Measurements from ENCODE around the gene DGKD. TPM values are rescaled to one million over a fixed set of nuclear protein-coding genes. Genes with fewer than 3 reads are reported as not detected.
A peak's percentile ranks its signal among the peaks of the same experiment; 100 is the strongest.

Gene DGKD
- total RNA-seq, 6 donors from 2014 or later, result 50.0 to 141 (median 75.6) TPM

DNA sequence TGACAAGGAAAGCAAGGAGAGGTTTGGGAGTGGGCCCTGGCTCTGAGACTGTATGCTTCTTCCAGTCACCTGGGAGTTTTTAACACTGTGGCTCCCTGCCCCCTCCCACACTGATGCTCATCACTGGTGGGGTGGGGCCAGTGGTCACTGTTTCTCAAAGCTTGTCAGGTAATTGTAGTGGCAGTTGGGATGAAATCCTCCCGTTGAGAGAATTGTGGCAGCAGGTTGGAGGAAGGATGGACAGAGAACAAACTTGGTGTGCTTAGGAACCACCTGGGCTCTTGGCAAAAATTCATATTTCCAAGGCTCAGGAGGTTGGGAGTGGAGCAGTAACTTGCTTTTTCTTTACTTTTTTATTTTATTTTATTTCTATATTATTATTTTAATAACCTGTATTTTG lies 25.1 kb downstream of the DGKD start:
- 50 to 58% methylated on average over 1 of the region's 1 CpG for WGBS, 2 donors
- H3K4me3 ChIP-seq, result no peak overlapping the region
- no peaks in the 10 kb centered on the region for H3K9me3 ChIP-seq
- TF ChIP-seq CTCF (IDR thresholded peaks at IDR 0.05) (no peak), EP300 (IDR thresholded peaks at IDR 0.05) (no peak), POLR2AphosphoS5 (IDR thresholded peaks at IDR 0.05) (no peak), POLR2A (IDR thresholded peaks at IDR 0.05) (no peak)
- DNase-seq, result no peak
- no peak for ATAC-seq (ENCODE audit: low FRiP score in 2 of 2)
- no peaks in the 10 kb centered on the region for H3K27me3 ChIP-seq
- peaks cover 0 to 22% (median 10%) of the 10 kb centered on the region in 4 donors for H3K4me1 ChIP-seq
- peaks cover 0 to 11% (median 0%) of the 10 kb centered on the region in 4 donors for H3K36me3 ChIP-seq
- no peak overlapping the region for H3K27ac ChIP-seq

- peaks cover 0 to 31% (median 12%) of the 10 kb centered on the region in 4 donors for H3K4me1 ChIP-seq
- no peak overlapping the region for H3K27ac ChIP-seq
- H3K9me3 ChIP-seq, result no peaks in the 10 kb centered on the region
- H3K27me3 ChIP-seq, result no peaks in the 10 kb centered on the region
- DNase-seq (no peak), ATAC-seq (ENCODE audit: low FRiP score in 2 of 2) (no peak)
- 85 to 93% methylated on average over 7 to 13 of the region's 13 CpGs for whole genome bisulfite sequencing, 2 donors
- no peak overlapping the region for H3K4me3 ChIP-seq
- H3K36me3 ChIP-seq, result peaks cover 0 to 11% (median 0%) of the 10 kb centered on the region in 4 donors
- TF ChIP-seq CTCF (IDR thresholded peaks at IDR 0.05) (no peak), POLR2AphosphoS5 (IDR thresholded peaks at IDR 0.05) (no peak), EP300 (IDR thresholded peaks at IDR 0.05) (no peak), POLR2A (IDR thresholded peaks at IDR 0.05) (no peak)
Observed at GRCh38 chr2:233380132-233380895, 26.0 kb downstream of the DGKD start.

DNA sequence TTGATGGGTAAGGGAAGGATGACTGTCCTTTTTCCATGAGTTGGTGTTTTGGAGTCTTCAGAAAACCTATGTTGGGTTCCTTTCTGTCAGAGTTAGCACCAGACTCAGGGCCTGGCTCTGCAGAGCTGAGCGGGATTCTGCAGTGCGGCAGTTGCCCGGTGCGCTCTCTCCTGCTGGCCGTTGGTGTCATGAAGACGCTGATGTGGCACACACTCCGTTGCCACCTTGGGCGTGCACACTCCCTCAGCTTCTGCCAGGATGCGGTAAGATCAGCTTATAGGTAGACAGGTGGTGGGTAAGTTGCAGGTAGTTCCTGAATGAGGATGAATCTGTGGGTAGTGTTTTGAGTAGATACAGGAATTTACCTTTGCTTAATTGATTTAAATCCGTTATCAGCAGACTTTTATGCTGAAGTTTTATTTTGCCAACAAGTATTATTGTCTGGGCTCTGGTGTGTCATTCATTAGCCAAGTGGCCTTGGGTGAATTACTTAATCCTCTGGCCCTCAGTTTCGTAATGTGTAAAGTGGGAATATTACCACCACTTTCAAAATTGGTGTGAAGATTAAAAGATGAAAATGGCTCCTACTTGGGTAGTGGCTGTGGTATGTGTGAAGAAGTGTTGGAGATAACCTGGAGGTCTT lies 26.8 kb downstream of the DGKD start:
- no peak for ATAC-seq (ENCODE audit: low FRiP score in 2 of 2)
- Histone ChIP-seq H3K4me1 (peaks cover 3 to 34% (median 16%) of the 10 kb centered on the region in 4 donors), H3K27ac (peak overlapping the region in 1 of 4 donors; percentile 2), H3K4me3 (no peak overlapping the region), H3K36me3 (peaks cover 0 to 11% (median 0%) of the 10 kb centered on the region in 4 donors), H3K9me3 (no peaks in the 10 kb centered on the region), H3K27me3 (no peaks in the 10 kb centered on the region)
- TF ChIP-seq EP300 (IDR thresholded peaks at IDR 0.05) (no peak), POLR2AphosphoS5 (IDR thresholded peaks at IDR 0.05) (no peak), CTCF (IDR thresholded peaks at IDR 0.05) (no peak), POLR2A (IDR thresholded peaks at IDR 0.05) (no peak)
- peak in 1 of 2 donors; percentile 58 for DNase-seq
- WGBS, 2 donors, result 86 to 89% methylated on average over 11 of the region's 11 CpGs

DNA sequence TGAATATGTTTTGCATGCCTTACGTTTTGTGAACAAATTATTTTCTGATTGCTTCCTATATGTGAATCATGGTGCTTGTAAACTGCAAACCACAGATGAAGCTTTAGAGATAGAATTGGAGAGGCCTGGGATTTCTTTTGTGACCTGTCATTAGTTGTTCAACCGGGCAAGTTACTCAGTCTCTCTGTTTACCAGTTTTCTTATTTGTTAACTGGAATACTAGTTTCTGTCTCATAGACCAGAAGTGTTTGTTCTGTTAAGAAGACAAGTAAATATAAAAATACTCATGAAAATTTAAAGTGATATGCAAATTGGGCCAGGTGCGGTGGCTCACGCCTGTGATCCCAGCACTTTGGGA lies 27.3 kb downstream of the DGKD start:
- Histone ChIP-seq H3K27ac (peak overlapping the region in 1 of 4 donors; percentile 2), H3K4me3 (no peak overlapping the region), H3K27me3 (no peaks in the 10 kb centered on the region), H3K9me3 (no peaks in the 10 kb centered on the region), H3K4me1 (peaks cover 8 to 37% (median 20%) of the 10 kb centered on the region in 4 donors), H3K36me3 (peaks cover 0 to 7% (median 0%) of the 10 kb centered on the region in 4 donors)
- ATAC-seq (ENCODE audit: low FRiP score in 2 of 2) (no peak), DNase-seq (no peak)
- TF ChIP-seq CTCF (IDR thresholded peaks at IDR 0.05) (no peak), EP300 (IDR thresholded peaks at IDR 0.05) (no peak), POLR2AphosphoS5 (IDR thresholded peaks at IDR 0.05) (no peak), POLR2A (IDR thresholded peaks at IDR 0.05) (no peak)
- WGBS, 2 donors, result 73 to 76% methylated on average over 4 of the region's 4 CpGs
